Measurements from ENCODE around the gene EPC2.
"Not testable (repeated sequence)": the region's sequence is repeated elsewhere in the genome, so short reads cannot be mapped to it uniquely, and the experiment has no call there.

The EPC2 gene

GRCh38 chr2:148721991-148722777 is 77.6 kb downstream of the EPC2 start:
- DNase-seq (ENCODE audit: low read depth in 2 of 2), result no peak

- no peak for DNase-seq (ENCODE audit: low read depth in 2 of 2)
Observed at GRCh38 chr2:148725564-148725963, 81.0 kb downstream of the EPC2 start.

GRCh38 chr2:148726228-148726627 is 81.7 kb downstream of the EPC2 start:
- no peak for DNase-seq (ENCODE audit: low read depth in 2 of 2)

- DNase-seq (ENCODE audit: low read depth in 2 of 2), result no peak
Observed at GRCh38 chr2:148730085-148730484, 85.5 kb downstream of the EPC2 start.

GRCh38 chr2:148737742-148738141 is 93.2 kb downstream of the EPC2 start:
- DNase-seq (ENCODE audit: low read depth in 2 of 2), result no peak

- DNase-seq (ENCODE audit: low read depth in 2 of 2), result no peak
Observed at GRCh38 chr2:148739454-148740105, 95.0 kb downstream of the EPC2 start.

- no peak for DNase-seq (ENCODE audit: low read depth in 2 of 2)
Observed at GRCh38 chr2:148742373-148742772, 97.8 kb downstream of the EPC2 start.

GRCh38 chr2:148745151-148745851 is 100.8 kb downstream of the EPC2 start:
- no peak for DNase-seq (ENCODE audit: low read depth in 2 of 2)

GRCh38 chr2:148746973-148747372 is 102.4 kb downstream of the EPC2 start:
- DNase-seq (ENCODE audit: low read depth in 2 of 2), result no peak

GRCh38 chr2:148751907-148752306 is 107.4 kb downstream of the EPC2 start:
- no peak for DNase-seq (ENCODE audit: low read depth in 2 of 2)

- DNase-seq (ENCODE audit: low read depth in 2 of 2), result no peak
Observed at GRCh38 chr2:148752977-148753376, 108.4 kb downstream of the EPC2 start.

- no peak for DNase-seq (ENCODE audit: low read depth in 2 of 2)
Observed at GRCh38 chr2:148754864-148755263, 110.3 kb downstream of the EPC2 start.

- DNase-seq (ENCODE audit: low read depth in 2 of 2), result no peak
Observed at GRCh38 chr2:148756292-148756975, 111.9 kb downstream of the EPC2 start.

- no peak for DNase-seq (ENCODE audit: low read depth in 2 of 2)
Observed at GRCh38 chr2:148764815-148765214, 120.3 kb downstream of the EPC2 start.

- no peak for DNase-seq (ENCODE audit: low read depth in 2 of 2)
Observed at GRCh38 chr2:148770047-148770446, 125.5 kb downstream of the EPC2 start.

- no peak for DNase-seq (ENCODE audit: low read depth in 2 of 2)
Observed at GRCh38 chr2:148781544-148781943, 137.0 kb downstream of the EPC2 start.

GRCh38 chr2:148789059-148789458 is 144.5 kb downstream of the EPC2 start:
- DNase-seq (ENCODE audit: low read depth in 2 of 2), result no peak

- DNase-seq (ENCODE audit: low read depth in 2 of 2), result not testable (repeated sequence)
Observed at GRCh38 chr2:148790172-148790571, 145.6 kb downstream of the EPC2 start.

- DNase-seq (ENCODE audit: low read depth in 2 of 2), result no peak
Observed at GRCh38 chr2:148794558-148794957, 150.0 kb downstream of the EPC2 start.

GRCh38 chr2:148796735-148797512 is 152.4 kb downstream of the EPC2 start:
- no peak for DNase-seq (ENCODE audit: low read depth in 2 of 2)

GRCh38 chr2:148802448-148803220 is 158.1 kb downstream of the EPC2 start:
- no peak for DNase-seq (ENCODE audit: low read depth in 2 of 2)

Measured in stimulated activated CD8-positive, alpha-beta memory T cell treated with anti-CD3 and anti-CD28 coated beads, Interleukin-15, amount 100 ng/mL, for 48 hours (primary cell).